NCI-H524 (cell line): ENCODE results near the gene SEC61B.
"Not testable (repeated sequence)": the region's sequence is repeated elsewhere in the genome, so short reads cannot be mapped to it uniquely, and the experiment has no call there.

ENCODE experiments used
- DNase-seq, 2 experiments: peaks; one replicate each; lab custom pipeline; 2025; lab: John Stamatoyannopoulos, UW

The SEC61B gene

GRCh38 chr9:99237849-99238248 lies 15.8 kb downstream of the SEC61B start:
- not testable (repeated sequence) for DNase-seq

- no peak for DNase-seq
These were observed 16.2 kb downstream of the SEC61B start for GRCh38 chr9:99238331-99238730.

- no peak for DNase-seq
These were observed 17.4 kb downstream of the SEC61B start for GRCh38 chr9:99239341-99240060.

GRCh38 chr9:99241106-99241505 lies 19.0 kb downstream of the SEC61B start:
- DNase-seq = no peak

- no peak for DNase-seq
These were observed 22.5 kb downstream of the SEC61B start for GRCh38 chr9:99244344-99245260.

GRCh38 chr9:99249619-99250018 lies 27.5 kb downstream of the SEC61B start:
- DNase-seq = no peak

GRCh38 chr9:99251157-99251556 lies 29.1 kb downstream of the SEC61B start:
- no peak for DNase-seq

- no peak for DNase-seq
These were observed 31.1 kb downstream of the SEC61B start for GRCh38 chr9:99253134-99253533.

- no peak for DNase-seq
These were observed 31.8 kb downstream of the SEC61B start for GRCh38 chr9:99253772-99254431.

- no peak for DNase-seq
These were observed 33.6 kb downstream of the SEC61B start for GRCh38 chr9:99255651-99256050.

- no peak for DNase-seq
These were observed 35.8 kb downstream of the SEC61B start for GRCh38 chr9:99257723-99258389.

GRCh38 chr9:99259231-99259918 lies 37.3 kb downstream of the SEC61B start:
- peak in 1 of 2 experiments; percentile 16 for DNase-seq

GRCh38 chr9:99261923-99262322 lies 39.8 kb downstream of the SEC61B start:
- no peak for DNase-seq

- DNase-seq = no peak
These were observed 40.9 kb downstream of the SEC61B start for GRCh38 chr9:99262949-99263418.

GRCh38 chr9:99264070-99264680 lies 42.1 kb downstream of the SEC61B start:
- DNase-seq = peak in 1 of 2 experiments; percentile 47

- DNase-seq = peak in 1 of 2 experiments; percentile 9
These were observed 43.6 kb downstream of the SEC61B start for GRCh38 chr9:99265691-99266090.

- DNase-seq = peak; percentile 56 to 87
These were observed 44.4 kb downstream of the SEC61B start for GRCh38 chr9:99266255-99267023.

GRCh38 chr9:99269416-99269815 lies 47.3 kb downstream of the SEC61B start:
- no peak for DNase-seq

- DNase-seq = no peak
These were observed 48.4 kb downstream of the SEC61B start for GRCh38 chr9:99270491-99270890.

GRCh38 chr9:99272836-99273235 lies 50.8 kb downstream of the SEC61B start:
- no peak for DNase-seq
